ENCODE measurements around the gene CEP104.

Gene CEP104

DNA sequence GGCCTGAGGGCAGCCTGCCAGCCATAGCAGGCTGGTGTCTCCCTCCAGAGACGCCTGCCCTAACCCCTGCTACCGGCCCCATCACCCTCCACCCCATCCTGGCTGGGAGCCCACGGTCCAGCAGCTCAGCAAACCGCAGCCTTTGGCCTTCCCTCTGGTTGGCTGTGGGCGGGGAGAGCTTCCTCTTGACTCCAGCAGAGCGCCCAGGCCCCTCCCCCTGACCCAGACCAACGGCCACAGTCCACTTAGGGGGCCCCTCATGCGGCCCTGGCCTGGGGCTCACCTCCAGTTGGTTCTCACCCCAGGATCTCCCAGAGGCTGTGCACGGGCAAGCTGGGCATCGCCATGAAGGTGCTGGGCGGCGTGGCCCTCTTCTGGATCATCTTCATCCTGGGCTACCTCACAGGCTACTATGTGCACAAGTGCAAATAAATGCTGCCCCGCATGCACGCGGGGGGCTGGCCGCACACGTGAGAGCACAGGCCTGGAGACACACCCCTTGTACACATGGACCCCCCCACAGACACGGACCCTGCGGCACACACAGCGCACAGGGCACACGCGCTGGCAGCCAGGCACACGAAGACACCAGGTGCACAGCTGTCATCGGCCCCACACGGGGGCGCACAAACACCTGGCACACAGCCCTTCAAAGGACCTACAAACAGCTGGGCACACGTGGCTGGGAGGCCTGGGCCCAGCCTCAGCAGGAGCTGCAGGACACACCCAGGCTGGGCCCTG is 81.4 kb downstream of the CEP104 start:
- peak; percentile 98 for DNase-seq

DNA sequence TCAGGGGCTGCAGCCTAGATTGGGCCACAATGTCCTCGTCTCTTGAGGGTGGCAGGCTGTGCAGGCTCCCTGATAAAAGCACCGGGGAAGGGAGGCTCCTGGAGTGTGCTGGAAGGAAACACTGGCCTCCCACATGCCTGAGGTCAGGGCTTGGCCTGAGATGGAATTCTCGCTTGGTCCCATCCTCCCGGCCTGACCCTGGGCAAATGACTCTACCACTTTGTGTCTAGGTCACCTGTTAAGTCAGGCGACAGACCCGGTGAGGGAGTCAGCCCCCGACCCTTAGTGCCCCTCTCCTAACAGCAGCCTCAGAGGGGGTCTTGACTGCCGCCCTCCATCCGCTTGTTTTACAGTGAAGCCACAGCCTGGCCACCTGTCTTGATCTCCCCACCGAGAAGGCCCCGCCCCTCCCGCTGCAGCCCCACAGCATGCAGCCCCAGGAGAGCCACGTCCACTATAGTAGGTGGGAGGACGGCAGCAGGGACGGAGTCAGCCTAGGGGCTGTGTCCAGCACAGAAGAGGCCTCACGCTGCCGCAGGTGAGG is 82.0 kb downstream of the CEP104 start:
- DNase-seq, result no peak

DNA sequence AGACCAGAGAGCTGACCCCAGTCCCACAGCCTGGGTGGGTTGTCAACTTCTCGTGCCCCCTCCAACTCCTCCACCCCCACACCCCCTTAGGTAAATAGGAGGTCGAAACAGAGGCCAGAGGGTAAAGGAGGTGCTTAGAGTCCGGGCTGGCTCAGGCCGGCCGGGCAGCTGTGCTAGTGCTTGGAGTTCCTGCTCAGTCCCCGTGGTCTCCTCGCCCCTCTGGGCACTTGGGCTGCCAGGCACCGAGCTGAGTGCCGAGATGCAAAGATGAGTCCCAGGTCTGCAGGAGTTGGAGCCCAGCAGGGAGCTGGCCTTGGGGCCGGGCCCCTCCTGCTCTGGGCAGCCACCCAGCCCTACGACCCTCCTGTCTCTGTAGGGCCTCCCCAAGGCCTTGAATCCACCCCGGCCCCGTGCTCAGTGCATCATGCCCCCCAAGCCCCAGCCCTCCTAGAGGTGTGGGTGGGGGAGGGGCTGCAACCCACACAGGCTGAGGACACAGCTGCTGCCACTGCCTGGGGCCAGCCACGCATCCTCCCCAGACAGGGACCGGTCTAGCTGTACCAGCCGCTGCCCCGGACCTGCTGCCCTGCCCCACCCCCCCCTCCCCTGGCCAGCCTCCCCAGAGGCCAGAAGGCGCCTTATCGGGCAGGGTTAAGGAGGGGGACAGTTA is 82.6 kb downstream of the CEP104 start:
- DNase-seq, result no peak

DNA sequence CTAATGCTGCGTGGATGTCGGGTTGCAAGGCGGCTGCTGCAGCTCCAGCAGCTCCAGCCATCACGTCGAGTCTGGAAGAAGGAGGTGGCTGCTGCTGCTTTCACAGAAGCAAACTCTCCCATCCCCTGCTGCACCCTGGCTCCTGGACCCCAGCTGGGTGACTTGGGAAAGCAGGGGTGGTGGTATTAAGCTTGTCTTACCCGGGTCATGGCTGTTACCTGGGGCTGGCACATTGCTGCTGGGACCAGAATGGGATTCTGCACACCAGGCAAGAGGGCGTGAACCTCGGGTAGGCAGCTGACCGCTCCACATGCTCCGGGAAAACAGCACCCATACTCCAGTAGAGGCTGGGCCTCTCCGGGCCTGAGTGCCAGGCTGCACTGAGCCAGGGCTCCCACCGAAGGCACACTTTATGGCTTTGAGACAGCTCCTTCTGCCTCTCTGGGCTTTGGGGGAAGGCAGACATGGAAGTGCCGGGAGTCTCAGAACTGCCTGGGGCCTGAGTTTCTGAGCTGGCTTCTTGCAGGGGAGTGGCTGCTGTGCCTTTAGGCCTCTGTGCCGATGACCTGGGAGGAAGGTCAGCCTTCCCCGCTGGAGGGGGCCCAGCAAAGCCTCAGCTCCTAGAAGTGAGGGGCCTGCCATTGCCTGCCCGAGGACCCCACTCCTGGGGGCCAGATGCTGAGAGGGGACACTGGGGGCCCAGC is 83.3 kb downstream of the CEP104 start:
- no peak for DNase-seq

DNA sequence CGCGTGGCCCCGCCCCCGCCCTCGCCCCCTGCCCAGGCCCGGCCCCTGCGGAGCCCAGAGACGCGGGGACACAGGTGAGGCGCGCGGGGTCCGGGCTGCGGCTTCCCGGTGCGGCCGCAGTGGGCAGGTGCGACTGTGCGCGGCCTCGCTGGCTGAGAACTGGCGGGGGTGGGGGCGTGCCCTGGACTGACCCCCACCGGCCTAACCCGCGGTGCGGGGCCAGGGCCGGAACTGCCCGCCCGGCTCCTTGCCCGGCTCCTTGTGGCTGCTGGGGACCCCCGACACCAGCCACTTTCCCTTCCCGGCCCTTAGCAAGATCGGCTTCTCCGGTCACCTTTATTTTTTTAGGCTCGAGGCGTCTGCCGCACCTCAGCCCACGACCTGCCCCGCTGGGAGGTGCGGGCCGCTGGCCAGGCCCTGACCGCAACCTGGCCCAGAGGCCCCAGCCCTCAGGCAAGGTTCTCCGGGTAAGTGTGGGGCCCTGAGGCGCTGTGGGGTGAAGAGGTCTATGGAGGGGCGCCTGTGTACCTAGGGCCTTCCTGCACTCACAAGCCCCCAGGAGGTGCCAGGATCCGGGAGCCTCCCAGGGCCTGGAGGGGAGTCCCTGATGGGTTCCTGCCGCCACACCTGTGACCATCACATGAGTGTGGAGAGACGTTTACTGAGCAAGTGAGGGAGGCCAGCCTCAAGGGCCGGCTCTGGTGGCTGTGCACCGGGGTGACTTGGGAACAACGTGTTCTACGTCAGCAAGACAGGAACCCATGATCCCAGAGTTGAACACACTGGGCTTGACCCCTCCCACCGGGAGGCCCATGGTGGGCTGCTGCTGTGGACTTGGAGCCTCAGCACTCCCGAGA is 84.1 kb downstream of the CEP104 start, which contains the start of gene SMIM1:
Gene SMIM1, plus strand, starts transcription at position 35 of the 857 bp plus-strand sequence. CDS start 2,625 bp downstream, outside the sequence.
- DNase-seq, result peak; percentile 61

DNA sequence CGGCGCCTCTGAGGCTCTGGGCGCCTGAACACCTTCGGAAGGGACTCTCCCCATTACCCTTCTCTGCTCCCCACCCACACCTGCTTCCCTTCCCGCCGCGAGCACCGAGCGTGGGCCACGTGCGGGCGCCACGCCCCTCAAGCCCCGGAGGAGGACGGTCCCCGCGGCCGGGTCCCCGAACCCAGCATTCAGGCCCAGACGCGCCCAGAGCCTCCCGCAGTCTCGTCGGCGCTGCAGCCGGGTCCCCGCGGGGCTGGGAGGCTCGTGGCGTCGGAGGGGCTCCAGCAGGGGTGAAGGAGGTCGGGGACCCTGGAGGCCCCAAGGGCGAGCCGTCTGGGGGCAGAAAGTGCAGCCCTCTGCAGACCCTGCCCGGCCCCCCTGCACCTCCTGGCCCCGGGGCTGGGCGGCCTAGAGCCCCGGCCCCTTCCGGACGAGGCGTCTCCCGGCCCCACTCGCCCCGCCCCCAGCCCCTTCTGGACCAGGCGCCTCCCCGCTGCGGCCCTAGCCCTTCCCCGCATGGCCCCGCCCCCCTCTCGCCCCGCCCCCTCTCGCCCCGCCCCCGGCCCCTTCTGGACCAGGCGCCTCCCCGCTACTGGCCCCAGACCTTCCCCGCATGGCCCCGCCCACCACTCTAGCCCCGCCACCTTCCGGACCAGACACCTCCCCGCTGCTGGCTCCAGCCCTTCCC is 84.8 kb downstream of the CEP104 start:
- DNase-seq, result peak; percentile 96

DNA sequence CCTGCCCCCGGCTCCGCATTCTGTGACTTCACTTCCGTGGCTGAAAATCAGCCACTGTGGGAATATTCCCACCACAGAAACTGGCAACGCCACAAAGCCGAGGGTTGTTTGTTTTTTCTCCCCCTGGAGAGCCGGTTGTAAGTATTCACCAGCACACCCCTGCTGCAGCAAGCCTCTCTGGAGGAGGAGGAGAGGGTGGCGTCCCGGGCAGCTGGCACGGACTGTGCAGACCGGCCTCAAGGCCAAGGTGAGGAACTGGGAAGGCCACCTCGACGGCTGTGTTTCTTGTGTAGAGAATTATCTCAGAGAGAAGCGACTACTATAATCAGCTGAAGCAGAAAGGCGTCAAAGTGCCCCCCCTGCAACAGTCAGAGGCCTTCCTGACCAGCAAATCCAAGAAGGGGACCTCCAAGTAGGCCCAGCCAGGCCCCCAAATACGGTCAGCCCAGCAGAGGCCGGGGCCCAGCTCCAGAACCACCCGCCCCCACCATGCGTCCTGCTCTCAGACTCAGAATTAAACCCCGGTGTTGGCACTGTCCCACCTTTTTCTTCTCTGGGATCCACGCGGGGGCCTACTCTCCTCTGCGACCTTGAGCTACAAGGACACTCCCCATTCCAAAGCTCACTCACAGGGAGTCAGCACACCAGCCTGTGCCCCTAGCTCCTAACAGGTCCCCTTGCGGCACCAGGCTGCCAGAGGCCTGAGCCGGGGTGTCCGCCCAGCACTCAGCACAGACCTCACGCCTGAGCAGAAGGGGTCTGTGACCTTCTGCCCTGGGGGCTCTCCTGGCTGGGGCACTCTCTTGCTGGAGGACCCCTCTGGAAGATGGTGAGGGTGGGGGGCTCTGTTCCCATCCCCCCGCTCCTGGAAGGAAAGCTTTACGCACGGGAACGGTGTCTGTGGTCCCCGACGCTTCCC is 85.6 kb downstream of the CEP104 start:
- DNase-seq, result no peak

DNA sequence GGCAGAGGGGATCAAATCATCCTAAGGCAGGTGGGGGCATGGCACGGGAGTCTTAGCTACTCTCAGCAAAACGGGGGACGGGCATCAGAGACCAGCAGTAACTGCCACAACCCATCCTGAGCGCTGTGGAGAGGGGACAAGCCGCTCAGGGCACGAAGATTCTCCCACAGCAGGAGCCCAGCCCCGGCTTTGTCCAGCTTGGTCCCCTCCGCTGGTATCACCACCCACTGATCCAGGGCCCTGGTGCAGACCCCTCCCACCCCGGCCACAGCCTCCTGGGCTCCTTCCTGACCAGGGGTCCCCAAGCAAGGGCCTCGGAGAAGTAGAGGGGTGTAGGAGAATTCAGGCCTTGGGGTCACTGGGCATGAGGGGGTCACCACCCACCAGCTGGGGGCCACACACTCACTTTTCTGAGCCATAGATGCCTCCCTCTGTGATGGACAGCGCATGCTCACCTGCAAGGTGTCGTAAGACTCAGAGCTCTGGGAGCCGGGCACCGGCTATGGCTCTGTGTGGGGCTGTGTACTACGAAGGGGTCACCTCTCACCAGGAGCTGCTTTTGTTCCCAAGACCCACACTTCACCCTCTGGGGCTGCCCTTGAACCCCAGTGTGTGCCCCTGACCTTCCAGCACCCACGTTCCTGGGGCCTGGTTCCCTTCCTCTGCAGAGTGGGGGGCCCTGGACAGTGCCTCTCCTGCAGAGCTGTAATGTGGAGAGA is 86.8 kb downstream of the CEP104 start:
- DNase-seq, result no peak

DNA sequence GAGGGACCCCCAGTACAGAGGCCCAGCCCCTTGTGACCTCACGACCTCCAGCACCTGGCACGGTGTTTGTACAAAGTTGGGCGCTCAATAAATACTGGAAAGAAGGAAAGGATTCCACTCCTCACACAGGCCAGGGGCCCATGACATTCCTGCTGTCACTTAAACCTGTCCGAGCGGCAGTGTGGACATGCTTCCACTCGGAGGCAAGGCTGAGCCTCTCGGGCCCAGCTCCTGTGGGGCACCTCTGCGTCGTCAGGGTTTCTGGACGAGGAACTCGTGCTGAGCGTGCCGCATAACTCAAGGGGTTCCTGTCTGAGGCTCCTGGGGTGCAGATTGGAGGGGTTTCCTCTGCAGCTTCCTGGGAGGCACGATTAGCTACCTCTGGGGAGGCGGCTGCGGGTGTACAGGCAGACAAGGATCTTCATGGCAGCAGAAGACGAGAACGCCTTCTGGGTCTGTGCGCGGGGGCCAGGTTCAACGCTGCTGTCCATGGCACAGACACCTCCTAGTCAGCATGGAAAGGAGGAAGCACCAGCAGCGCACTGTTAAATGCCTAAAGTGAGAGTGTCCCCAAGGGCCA is 88.1 kb downstream of the CEP104 start:
- DNase-seq, result no peak

DNA sequence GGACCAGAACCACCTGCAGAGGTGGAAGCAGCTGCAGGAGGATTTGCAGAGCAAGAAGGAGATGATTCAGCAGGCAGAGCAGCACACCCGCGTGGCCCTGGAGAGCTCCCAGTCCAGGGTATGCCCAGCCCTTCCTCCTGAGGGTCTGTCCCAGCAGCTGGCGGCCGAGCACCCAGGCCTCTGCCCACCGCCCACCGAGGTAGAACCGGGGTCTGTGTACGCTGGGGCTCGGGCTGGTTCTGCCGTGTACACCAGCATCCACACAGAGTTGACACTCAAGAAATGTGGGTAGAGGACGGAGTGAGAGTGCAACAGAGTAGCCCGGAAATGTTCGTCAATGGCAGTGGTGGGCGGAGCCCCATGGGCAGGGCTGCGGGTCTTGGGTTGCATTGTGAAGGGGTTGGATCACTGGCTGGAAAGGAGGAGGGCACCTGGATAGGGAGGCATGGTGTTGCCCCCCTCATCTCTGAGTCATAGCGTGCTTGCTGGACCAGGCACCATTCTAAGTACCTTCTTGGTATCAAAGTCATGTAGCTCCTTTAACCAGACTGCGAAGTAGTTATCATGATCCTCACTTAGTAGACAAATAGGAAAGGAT is 89.6 kb downstream of the CEP104 start:
- DNase-seq, result no peak

DNA sequence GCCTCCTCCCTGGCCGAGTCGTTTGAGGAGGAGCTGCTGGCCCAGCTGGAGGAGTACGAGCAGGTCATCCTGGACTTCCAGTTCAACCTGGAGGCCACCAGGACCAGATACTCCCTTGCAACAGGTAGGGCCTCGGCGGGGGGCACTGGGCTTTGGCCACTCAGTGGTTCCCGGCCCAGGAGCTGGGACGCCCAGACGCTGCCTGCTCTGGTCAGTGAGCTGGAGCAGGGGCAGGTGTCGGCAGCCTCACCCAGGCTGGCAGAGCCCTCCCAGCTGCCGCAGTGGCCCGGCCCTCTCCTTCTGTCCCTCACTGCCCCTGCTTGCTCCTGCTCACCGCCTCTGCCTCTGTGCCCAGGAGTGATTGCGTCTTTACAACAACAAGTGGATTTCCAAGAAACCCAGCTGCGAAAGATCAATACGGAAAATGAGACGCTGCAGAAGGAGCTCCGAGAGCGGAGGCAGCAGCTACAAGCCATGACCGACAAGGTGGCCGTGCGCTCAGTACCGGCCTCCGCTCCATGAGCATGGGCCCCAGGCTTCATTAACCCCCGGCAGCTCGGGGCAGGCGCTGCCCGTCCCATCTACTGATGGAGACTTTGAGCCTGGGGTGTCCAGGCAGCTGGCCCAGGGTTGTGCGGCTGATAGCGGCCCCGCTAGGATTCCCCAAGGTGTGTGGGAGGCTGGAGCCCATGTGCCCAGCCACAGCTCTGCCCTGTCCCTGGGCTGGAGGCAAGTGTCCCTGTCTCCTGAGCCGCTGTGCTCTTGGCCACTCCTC is 93.5 kb downstream of the CEP104 start:
- DNase-seq, result no peak

DNA sequence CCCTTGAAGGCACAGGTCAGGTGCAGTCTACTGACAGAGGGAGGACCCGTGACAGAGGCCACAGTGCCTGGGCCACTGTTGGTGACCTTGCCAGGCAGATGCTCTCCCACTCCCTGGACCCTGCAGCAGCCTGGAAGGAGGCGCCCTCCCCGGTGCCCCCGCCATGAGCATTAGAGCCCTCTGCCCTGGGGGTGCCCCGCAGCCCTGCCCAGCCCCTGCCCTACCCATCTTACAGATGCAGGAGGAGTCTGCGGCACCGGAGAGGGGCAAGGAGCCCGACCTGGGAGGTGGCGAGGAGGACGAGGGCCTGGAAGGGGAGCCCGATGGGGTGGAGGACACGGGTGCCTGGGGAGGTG is 94.2 kb downstream of the CEP104 start:
- DNase-seq, result no peak

DNA sequence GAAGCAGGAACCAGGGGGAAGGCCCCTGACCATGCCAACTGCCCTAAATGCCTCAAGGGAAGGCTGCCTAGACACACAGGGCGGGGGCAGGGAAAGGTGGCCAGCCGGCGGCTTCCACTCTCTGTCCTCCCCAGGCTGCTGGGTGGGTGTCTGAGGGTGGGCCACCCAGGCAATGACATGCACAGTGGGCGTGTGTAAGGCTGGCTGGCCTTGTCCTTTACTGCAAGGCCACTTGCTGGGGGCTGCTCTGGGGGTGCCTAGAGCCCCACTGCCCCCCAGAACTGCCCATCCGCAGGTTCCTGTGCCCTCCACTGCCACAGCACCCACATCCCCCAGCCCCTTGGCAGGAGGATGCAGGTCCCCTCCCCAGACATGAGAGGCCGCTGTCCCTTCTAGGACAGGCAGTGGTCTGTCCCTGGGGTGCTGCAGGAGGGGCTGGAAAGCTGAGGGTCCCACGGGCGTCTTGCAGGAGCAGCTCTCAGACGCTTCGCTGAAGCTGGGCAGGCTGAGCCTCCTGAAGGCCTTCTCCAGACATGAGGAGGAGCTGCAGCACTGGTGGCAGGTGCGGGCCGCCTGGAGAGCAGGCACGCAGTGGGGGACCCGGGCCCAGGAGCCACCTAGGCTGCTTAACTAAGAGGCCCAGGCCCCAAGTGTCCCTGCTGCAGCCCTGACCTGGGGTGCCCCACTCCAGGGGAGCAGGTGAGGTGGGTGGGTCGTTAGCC is 94.7 kb downstream of the CEP104 start:
- DNase-seq, result no peak

Measured in RPMI8226 (cell line).